Measurements from ENCODE around the gene RBM7.

RBM7 gene

DNA sequence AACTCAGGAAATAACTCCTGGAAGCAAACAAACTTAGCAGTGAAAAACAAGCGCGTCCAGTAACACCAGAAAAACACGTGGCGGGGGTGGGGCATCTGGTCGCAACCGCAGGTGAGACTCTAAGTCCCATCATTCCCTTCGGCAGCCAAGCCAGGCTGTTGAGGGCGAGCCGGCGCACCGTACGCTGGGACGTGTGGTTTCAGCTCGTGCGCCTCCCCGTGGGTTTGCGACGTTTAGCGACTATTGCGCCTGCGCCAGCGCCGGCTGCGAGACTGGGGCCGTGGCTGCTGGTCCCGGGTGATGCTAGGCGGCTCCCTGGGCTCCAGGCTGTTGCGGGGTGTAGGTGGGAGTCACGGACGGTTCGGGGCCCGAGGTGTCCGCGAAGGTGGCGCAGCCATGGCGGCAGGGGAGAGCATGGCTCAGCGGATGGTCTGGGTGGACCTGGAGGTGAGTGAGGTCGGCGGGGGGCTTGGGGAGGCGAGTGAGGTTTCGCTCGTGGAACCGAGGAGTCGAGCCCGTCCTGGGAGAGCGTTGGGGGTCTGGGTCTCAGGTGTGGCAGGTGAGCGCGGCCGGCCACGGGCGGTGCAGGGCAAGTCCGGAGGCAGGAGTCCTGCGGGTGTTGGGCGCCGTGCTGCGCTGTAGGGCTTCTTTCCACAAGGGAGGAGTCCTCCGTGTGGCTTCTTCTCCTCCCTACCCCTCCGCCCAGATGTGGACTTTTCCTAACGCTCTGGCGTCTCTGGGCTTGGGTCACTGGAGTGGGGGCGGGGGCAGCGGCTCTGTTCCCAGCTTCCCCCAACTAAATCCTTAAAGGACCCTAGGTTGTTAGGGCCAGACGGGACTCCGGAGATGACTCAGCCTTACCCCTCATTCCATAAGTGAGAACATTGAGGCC, 39.0 kb downstream of the RBM7 start, which contains the start of gene REXO2:
REXO2 (plus strand) TSS at position 239 of the 892 bp plus-strand sequence; CDS start at position 301, 62 bp downstream.
- Histone ChIP-seq H3K4me3 (ENCODE audit: low read length, poor library complexity, severe bottlenecking) (peak within 1 kb of the TSS; percentile 99), H3K36me3 (ENCODE audit: insufficient read depth, low read length) (no peaks in the 10 kb centered on the region), H3K4me1 (ENCODE audit: insufficient read depth, low read length, poor library complexity, severe bottlenecking) (peaks cover 34% of the 10 kb centered on the region), H3K27me3 (ENCODE audit: insufficient read depth, low read length, poor library complexity, severe bottlenecking) (no peaks in the 10 kb centered on the region), H2AFZ (ENCODE audit: low read length) (peak within 1 kb of the TSS; percentile 99), H4K20me1 (ENCODE audit: insufficient read depth, low read length, poor library complexity, severe bottlenecking) (no peaks in the 10 kb centered on the region), H3K79me2 (ENCODE audit: insufficient read depth, low read length) (peaks cover 22% of the 10 kb centered on the region), H3K9me2 (replicated peaks; ENCODE audit: low read depth, low read length) (no peaks in the 10 kb centered on the region), H3K9ac (ENCODE audit: low read depth, low read length, poor library complexity, severe bottlenecking) (peak within 1 kb of the TSS; percentile 81), H3K9me3 (ENCODE audit: insufficient read depth, low read depth, low read length) (no peaks in the 10 kb centered on the region), H3K4me2 (ENCODE audit: low read depth, low read length, poor library complexity, severe bottlenecking) (peak within 1 kb of the TSS; percentile 99), H3F3A (ENCODE audit: low read depth) (no peaks in the 10 kb centered on the region)
- TF ChIP-seq EZH2phosphoT487 (IDR thresholded peaks at IDR 0.05; ENCODE audit: borderline replicate concordance) (no peak), CTCF (conservative IDR thresholded peaks at IDR 0.05; ENCODE audit: low read length) (no peak; the same call in 1 of the 2 replicates)

- H3K4me1 ChIP-seq (ENCODE audit: insufficient read depth, low read length, poor library complexity, severe bottlenecking): peaks cover 38% of the 10 kb centered on the region
- H2AFZ ChIP-seq (ENCODE audit: low read length): peak overlapping the region; percentile 99
- H3K4me3 ChIP-seq (ENCODE audit: low read length, poor library complexity, severe bottlenecking): peak overlapping the region; percentile 99
- no peaks in the 10 kb centered on the region for H4K20me1 ChIP-seq (ENCODE audit: insufficient read depth, low read length, poor library complexity, severe bottlenecking)
- H3K79me2 ChIP-seq (ENCODE audit: insufficient read depth, low read length): peaks cover 22% of the 10 kb centered on the region
- no peaks in the 10 kb centered on the region for H3K36me3 ChIP-seq (ENCODE audit: insufficient read depth, low read length)
- H3F3A ChIP-seq (ENCODE audit: low read depth): no peaks in the 10 kb centered on the region
- H3K9me3 ChIP-seq (ENCODE audit: insufficient read depth, low read depth, low read length): no peaks in the 10 kb centered on the region
- H3K4me2 ChIP-seq (ENCODE audit: low read depth, low read length, poor library complexity, severe bottlenecking): peak overlapping the region; percentile 99
- H3K9me2 ChIP-seq (replicated peaks; ENCODE audit: low read depth, low read length): no peaks in the 10 kb centered on the region
- no peaks in the 10 kb centered on the region for H3K27me3 ChIP-seq (ENCODE audit: insufficient read depth, low read length, poor library complexity, severe bottlenecking)
- TF ChIP-seq CTCF (conservative IDR thresholded peaks at IDR 0.05; ENCODE audit: low read length) (no peak), EZH2phosphoT487 (IDR thresholded peaks at IDR 0.05; ENCODE audit: borderline replicate concordance) (no peak)
- H3K9ac ChIP-seq (ENCODE audit: low read depth, low read length, poor library complexity, severe bottlenecking): peak overlapping the region; percentile 81
These were observed 39.8 kb downstream of the RBM7 start for GRCh38 chr11:114440121-114440860.

- H3K79me2 ChIP-seq (ENCODE audit: insufficient read depth, low read length): peaks cover 22% of the 10 kb centered on the region
- TF ChIP-seq EZH2phosphoT487 (IDR thresholded peaks at IDR 0.05; ENCODE audit: borderline replicate concordance) (no peak), CTCF (conservative IDR thresholded peaks at IDR 0.05; ENCODE audit: low read length) (no peak)
- H2AFZ ChIP-seq (ENCODE audit: low read length): no peak overlapping the region
- H3K4me3 ChIP-seq (ENCODE audit: low read length, poor library complexity, severe bottlenecking): peak overlapping the region; percentile 99
- H3K9me2 ChIP-seq (replicated peaks; ENCODE audit: low read depth, low read length): no peaks in the 10 kb centered on the region
- no peaks in the 10 kb centered on the region for H4K20me1 ChIP-seq (ENCODE audit: insufficient read depth, low read length, poor library complexity, severe bottlenecking)
- peak overlapping the region; percentile 14 for H3K9ac ChIP-seq (ENCODE audit: low read depth, low read length, poor library complexity, severe bottlenecking)
- H3K36me3 ChIP-seq (ENCODE audit: insufficient read depth, low read length): no peaks in the 10 kb centered on the region
- H3K9me3 ChIP-seq (ENCODE audit: insufficient read depth, low read depth, low read length): no peaks in the 10 kb centered on the region
- peaks cover 39% of the 10 kb centered on the region for H3K4me1 ChIP-seq (ENCODE audit: insufficient read depth, low read length, poor library complexity, severe bottlenecking)
- H3K4me2 ChIP-seq (ENCODE audit: low read depth, low read length, poor library complexity, severe bottlenecking): peak overlapping the region; percentile 99
- H3K27me3 ChIP-seq (ENCODE audit: insufficient read depth, low read length, poor library complexity, severe bottlenecking): no peaks in the 10 kb centered on the region
- H3F3A ChIP-seq (ENCODE audit: low read depth): no peaks in the 10 kb centered on the region
These were observed 40.7 kb downstream of the RBM7 start for GRCh38 chr11:114440971-114441763.

Data from Loucy (cell line).